Right atrium auricular region (tissue), 2 donors: ENCODE data around the gene SSBP3. TPM values are rescaled to one million over a fixed set of nuclear protein-coding genes. Genes with fewer than 3 reads are reported as not detected.

Experiments used
- DNase-seq: peaks from one replicate; pipeline ENCODE4 v3.0.0-alpha.2; 2019; ENCODE audit warnings: low spot score
- H3K27ac ChIP-seq, 2 donors: fragments of 200-600 bp; sonication (generic); 1 replicate in 1 of 2; 2 replicates in 1 of 2; pipeline ENCODE4 v1.5.1; 2016 to 2019
- H3K27me3 ChIP-seq, 2 donors: fragments of 200-600 bp; sonication (generic); one replicate each; pipeline versions ENCODE4 v1.5.1 to v1.6.0; 2017 to 2019
- H3K36me3 ChIP-seq: fragments of 200-600 bp; sonication (generic); one replicate; pipeline ENCODE4 v1.5.1; 2016
- H3K4me1 ChIP-seq, 2 donors: fragments of 200-600 bp; sonication (generic); one replicate each; pipeline versions ENCODE4 v1.5.1 to v1.6.0; 2017 to 2019
- H3K4me3 ChIP-seq, 2 donors: fragments of 200-600 bp; sonication (generic); 1 replicate in 1 of 2; 2 replicates in 1 of 2; pipeline ENCODE4 v1.5.1; 2017 to 2019; ENCODE audit warnings: mild to moderate bottlenecking in 1 of 2, moderate library complexity in 1 of 2
- H3K9me3 ChIP-seq, 2 donors: fragments of 200-600 bp; sonication (generic); one replicate each; pipeline ENCODE4 v1.5.1; 2019
- total RNA-seq, 2 donors: library from RNA; depleted of rRNA; stranded (reverse); fragments of >200 nt; gene quantifications; one replicate each; pipeline ENCODE4 v1.1.0, GENCODE V29; 2016
- TF ChIP-seq, protein P1 (sequence below), 2 donors: fragments of 200-600 bp; sonication (generic); IDR thresholded peaks; one replicate each; pipeline ENCODE4 v1.5.1; 2019; ENCODE audit warnings: antibody characterized with exemption in 2 of 2

The SSBP3 gene
- total RNA-seq, 2 donors from 2014 or later: 15.2 to 16.6 TPM

DNA sequence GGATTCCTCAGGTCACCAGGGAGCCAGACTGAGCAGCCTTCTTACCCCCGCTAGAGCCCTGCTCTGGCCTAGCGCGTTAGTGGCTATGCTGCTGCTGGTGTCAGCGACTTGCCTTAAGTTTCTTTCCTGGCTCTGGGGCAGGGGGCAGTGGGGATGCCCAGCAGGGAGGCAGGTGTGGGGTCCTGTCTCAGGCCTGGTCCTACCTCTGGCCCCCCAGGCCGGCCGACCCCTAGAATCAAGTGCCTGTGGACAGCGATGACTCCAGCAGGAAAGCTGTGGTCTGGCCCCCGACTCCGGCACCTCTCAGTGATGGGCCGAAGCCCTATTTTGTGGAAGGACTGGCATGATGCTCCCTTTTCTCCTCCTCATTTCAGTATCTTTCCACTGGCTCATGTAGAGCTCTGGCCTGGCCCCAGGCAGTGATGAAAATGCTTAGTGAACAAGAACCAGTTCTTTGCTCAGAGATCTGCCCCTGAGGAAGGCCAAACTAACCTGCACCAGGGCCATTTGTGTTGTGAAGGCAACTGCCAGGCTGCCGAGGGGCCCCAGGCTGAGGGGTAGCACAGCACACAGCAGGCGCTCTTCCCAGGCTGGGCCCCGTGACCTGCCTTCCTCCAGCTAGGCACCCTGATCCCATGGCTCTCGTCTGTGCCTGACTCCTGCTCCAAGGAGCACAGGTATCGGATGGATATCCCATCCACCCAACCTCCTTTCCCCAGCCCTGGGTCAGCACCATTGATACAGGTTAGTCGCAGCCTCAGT is 182.6 kb downstream of the SSBP3 start:
- H3K27me3 ChIP-seq: no peaks in the 10 kb centered on the region
- peaks cover 5% of the 10 kb centered on the region for H3K36me3 ChIP-seq
- H3K27ac ChIP-seq: no peak overlapping the region
- H3K4me3 ChIP-seq: no peak overlapping the region
- TF ChIP-seq, protein P1, sequence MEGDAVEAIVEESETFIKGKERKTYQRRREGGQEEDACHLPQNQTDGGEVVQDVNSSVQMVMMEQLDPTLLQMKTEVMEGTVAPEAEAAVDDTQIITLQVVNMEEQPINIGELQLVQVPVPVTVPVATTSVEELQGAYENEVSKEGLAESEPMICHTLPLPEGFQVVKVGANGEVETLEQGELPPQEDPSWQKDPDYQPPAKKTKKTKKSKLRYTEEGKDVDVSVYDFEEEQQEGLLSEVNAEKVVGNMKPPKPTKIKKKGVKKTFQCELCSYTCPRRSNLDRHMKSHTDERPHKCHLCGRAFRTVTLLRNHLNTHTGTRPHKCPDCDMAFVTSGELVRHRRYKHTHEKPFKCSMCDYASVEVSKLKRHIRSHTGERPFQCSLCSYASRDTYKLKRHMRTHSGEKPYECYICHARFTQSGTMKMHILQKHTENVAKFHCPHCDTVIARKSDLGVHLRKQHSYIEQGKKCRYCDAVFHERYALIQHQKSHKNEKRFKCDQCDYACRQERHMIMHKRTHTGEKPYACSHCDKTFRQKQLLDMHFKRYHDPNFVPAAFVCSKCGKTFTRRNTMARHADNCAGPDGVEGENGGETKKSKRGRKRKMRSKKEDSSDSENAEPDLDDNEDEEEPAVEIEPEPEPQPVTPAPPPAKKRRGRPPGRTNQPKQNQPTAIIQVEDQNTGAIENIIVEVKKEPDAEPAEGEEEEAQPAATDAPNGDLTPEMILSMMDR (IDR thresholded peaks at IDR 0.05): no peak
- DNase-seq: no peak
- H3K9me3 ChIP-seq: no peaks in the 10 kb centered on the region
- H3K4me1 ChIP-seq: peaks cover 0 to 30% of the 10 kb centered on the region in 2 donors

DNA sequence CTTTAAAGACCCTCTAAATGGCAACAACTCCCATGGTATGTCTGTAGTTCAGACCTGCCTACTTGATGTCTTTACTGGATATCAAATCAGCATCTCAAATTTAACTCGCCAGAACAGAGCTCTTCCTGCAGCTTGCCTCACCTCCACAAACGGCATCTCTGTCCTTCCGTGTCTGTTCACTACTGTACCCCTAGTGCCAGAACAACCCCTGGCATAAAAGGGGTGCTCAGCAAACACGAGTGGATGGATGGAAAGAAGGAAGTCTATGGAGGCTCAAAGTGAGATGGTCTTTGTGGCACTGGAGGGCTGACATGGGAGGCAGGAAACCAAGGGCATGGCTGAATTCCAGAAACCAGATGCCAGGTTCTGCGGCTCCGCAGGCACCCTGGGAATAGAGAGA is 183.5 kb downstream of the SSBP3 start:
- Histone ChIP-seq H3K27ac (no peak overlapping the region), H3K36me3 (peaks cover 14% of the 10 kb centered on the region), H3K4me3 (no peak overlapping the region), H3K27me3 (no peaks in the 10 kb centered on the region), H3K4me1 (peaks cover 0 to 30% of the 10 kb centered on the region in 2 donors), H3K9me3 (no peaks in the 10 kb centered on the region)
- TF ChIP-seq, protein P1 (IDR thresholded peaks at IDR 0.05): no peak
- no peak for DNase-seq

DNA sequence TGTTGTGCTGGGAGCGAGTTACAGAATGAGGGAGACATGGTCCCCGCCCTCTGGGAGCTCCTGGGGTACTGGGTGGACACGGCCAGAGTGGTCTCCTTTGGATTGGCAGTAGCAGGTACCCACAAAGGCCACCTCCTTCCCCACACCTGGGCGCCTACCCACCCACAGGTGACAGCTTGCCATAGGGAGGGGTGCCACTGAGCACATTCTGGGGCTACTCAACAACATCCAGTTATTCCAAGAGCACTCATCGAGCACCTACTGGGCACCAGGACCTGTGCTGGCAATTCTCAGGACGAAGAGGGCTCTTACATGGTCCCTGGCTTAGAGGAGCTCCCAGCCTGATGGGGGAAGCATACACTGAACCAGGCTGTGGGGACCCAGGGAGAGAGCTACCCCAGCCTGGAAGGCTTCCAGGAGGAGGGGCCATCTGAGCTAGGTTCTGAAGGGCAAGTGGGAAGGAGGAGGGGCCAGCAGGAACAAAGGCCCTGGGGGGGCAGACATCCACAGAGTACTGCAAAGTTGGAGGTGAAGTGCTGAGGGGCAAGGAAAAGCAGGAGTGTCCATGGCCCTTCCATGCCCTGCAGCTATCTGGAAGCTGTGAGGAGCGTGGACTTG is 184.2 kb downstream of the SSBP3 start:
- Histone ChIP-seq H3K4me1 (peaks cover 0 to 23% of the 10 kb centered on the region in 2 donors), H3K27ac (no peak overlapping the region), H3K27me3 (no peaks in the 10 kb centered on the region), H3K4me3 (no peak overlapping the region), H3K36me3 (peaks cover 22% of the 10 kb centered on the region), H3K9me3 (no peaks in the 10 kb centered on the region)
- DNase-seq: no peak
- TF ChIP-seq, protein P1 (IDR thresholded peaks at IDR 0.05): no peak

DNA sequence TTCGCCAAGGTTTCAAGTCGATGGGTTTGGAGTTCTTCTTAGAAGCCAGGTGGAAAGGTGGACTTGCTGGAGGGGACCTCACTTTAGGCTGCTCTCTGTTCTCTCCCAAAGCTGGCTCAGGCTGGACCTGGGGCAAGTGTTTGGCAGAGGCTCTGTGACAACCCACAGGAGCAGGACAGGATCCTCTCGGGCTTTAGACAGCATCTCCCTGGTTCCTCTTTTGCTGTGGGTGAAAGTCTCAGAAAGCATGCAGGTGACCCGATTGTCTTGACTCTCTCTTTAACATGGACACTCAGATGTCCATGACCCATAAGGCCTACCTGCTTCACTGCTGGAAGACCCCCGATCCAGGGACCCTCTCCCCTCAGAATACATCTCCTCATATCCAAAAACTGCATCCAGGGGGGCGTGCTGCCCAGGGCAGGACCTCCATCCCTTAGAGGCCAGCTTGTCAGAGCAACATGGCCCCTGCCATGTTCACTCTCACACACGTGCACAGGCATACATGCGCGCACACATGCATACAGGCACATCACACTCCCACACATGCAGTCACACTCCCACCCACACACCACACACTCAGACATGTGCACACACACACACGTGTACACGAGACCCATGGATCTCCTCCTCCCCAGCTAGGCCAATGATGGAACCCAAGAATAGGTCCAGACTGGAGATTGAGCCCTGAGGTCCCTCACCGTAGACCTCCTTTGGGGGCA is 184.9 kb downstream of the SSBP3 start:
- Histone ChIP-seq H3K4me3 (no peak overlapping the region), H3K27me3 (no peaks in the 10 kb centered on the region), H3K27ac (no peak overlapping the region), H3K4me1 (peaks cover 0 to 23% of the 10 kb centered on the region in 2 donors), H3K9me3 (no peaks in the 10 kb centered on the region), H3K36me3 (peaks cover 29% of the 10 kb centered on the region)
- DNase-seq: no peak
- TF ChIP-seq, protein P1 (IDR thresholded peaks at IDR 0.05): no peak

DNA sequence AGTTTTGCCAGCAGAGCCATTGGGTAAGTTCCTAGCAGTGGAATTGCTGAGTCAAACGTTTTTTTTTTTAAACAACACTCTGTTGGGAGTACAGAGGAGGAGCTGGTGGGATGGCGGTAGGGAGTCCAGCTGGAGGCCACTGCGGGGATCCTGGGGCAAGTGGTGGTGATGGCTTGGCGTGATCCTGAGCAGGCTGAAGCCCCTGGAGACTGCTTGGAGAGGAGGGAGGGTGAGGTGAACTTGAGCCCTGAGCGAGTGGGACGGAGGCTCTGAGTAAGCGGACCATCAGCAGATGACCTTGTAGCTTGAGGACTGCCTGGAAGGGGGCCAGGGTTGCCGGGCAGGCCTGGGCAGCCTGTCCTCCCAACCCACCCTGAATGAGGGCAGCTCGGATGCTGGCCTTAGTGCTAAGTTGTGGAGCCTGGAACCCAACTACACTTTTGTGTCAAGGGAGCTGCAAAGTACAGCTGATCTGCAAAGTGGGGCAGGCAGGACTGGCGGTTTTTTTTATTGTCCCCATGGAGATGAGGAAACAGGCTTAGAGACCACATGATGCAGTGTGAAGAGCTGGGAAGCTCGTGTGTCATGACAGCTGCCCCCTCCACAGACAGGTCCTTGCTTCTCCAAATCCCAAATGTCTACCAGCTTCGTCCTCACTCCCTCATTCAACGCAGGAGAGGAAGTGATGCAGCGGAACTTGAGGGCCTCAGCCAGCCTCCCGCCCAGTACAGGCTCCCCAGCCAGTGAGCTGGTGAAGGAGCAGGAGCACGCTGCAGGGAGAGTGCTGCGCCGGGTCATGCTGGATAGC is 186.0 kb downstream of the SSBP3 start:
- Histone ChIP-seq H3K27me3 (no peaks in the 10 kb centered on the region), H3K4me3 (no peak overlapping the region), H3K9me3 (no peaks in the 10 kb centered on the region), H3K4me1 (peaks cover 0 to 23% of the 10 kb centered on the region in 2 donors), H3K27ac (peak overlapping the region; percentile 53 to 57), H3K36me3 (peaks cover 39% of the 10 kb centered on the region)
- no peak for DNase-seq
- TF ChIP-seq, protein P1 (IDR thresholded peaks at IDR 0.05): no peak
